CD4-positive, alpha-beta T cell (primary cell): ENCODE measurements around the gene CAMSAP2. TPM values are rescaled to one million over a fixed set of nuclear protein-coding genes. Genes with fewer than 3 reads are reported as not detected.

ENCODE experiments used
- ATAC-seq: fragments of 200-7000 bp; cut with Tn5 transposase; one replicate; pipeline ENCODE4 v1.10.0; 2022; ENCODE audit warnings: mild to moderate bottlenecking; ENCODE audit not compliant: poor library complexity
- CTCF ChIA-PET: fragments of 350-600 bp; sonication (Branson Sonifier 250); formaldehyde crosslinking; loops from one replicate; lab custom pipeline; 2021; ENCODE audit warnings: antibody characterized with exemption, inconsistent platforms; lab: Charles Lee
- POLR2A ChIA-PET: fragments of 350-600 bp; sonication (Branson Sonifier 250); formaldehyde crosslinking; loops from one replicate; lab custom pipeline; 2021; ENCODE audit warnings: antibody characterized with exemption, inconsistent platforms; lab: Charles Lee
- DNase-seq, 14 experiments: peaks; one replicate each; pipeline ENCODE4 v3.0.0-alpha.2; 2013 to 2020; ENCODE audit warnings: mixed read lengths in 2 of 14
- H3K27ac ChIP-seq, 2 donors: one replicate each; pipeline versions ENCODE4 v1.5.1 to v1.7.0; 2013; ENCODE audit warnings: low read length in 2 of 2, low read depth in 1 of 2, mild to moderate bottlenecking in 1 of 2
- H3K27me3 ChIP-seq, 2 experiments: 1 replicate in 1 of 2; 2 replicates in 1 of 2; pipeline versions ENCODE4 v1.6.1 to v1.7.0; 2013; ENCODE audit warnings: low read length in 2 of 2, control low read depth in 1 of 2, mild to moderate bottlenecking in 1 of 2, moderate library complexity in 1 of 2; ENCODE audit not compliant: insufficient read depth in 2 of 2, control insufficient read depth in 1 of 2
- H3K36me3 ChIP-seq: one replicate; pipeline ENCODE4 v1.6.1; 2013; ENCODE audit warnings: low read length, control low read depth; ENCODE audit not compliant: insufficient read depth
- H3K4me1 ChIP-seq: one replicate; pipeline ENCODE4 v1.6.1; 2013; ENCODE audit warnings: low read length, control low read depth; ENCODE audit not compliant: insufficient read depth
- H3K4me3 ChIP-seq: one replicate; pipeline ENCODE4 v1.5.1; 2013; ENCODE audit warnings: mild to moderate bottlenecking, low read length, moderate library complexity
- H3K9me3 ChIP-seq, 2 experiments: 1 replicate in 1 of 2; 2 replicates in 1 of 2; pipeline versions ENCODE4 v1.6.1 to v1.7.0; 2013; ENCODE audit warnings: low read length in 2 of 2, mild to moderate bottlenecking in 2 of 2, control low read depth in 1 of 2, moderate library complexity in 1 of 2; ENCODE audit not compliant: control insufficient read depth in 1 of 2, insufficient read depth in 1 of 2
- H3K27ac Mint-ChIP-seq: one replicate; pipeline ENCODE4 v1.8.0; 2020; ENCODE audit warnings: mixed read lengths
- H3K27me3 Mint-ChIP-seq: one replicate; pipeline ENCODE4 v1.8.0; 2021; ENCODE audit warnings: mixed read lengths
- H3K36me3 Mint-ChIP-seq: one replicate; pipeline ENCODE4 v1.8.0; 2021; ENCODE audit warnings: low read depth, mixed read lengths
- H3K4me1 Mint-ChIP-seq: one replicate; pipeline ENCODE4 v1.8.0; 2021; ENCODE audit warnings: low read depth, mixed read lengths
- H3K4me3 Mint-ChIP-seq: one replicate; pipeline ENCODE4 v1.8.0; 2020; ENCODE audit warnings: mild to moderate bottlenecking, mixed read lengths
- H3K9me3 Mint-ChIP-seq: one replicate; pipeline ENCODE4 v1.8.0; 2020; ENCODE audit warnings: mixed read lengths
- CTCF ChIP-seq: fragments of 200-600 bp; IDR thresholded peaks from one replicate; pipeline ENCODE4 v1.8.0; 2022; ENCODE audit warnings: antibody characterized with exemption, mild to moderate bottlenecking
- intact Hi-C, 2 experiments: fragments of 100-400 bp; cut with DNase I in 1 of 2; cut with micrococcal nuclease in 1 of 2; formaldehyde crosslinking; loops; one replicate each; pipeline versions ENCODE4 v1.15.1 to v1.9.0; 2023 to 2025; cut with DNase I, micrococcal nuclease
- total RNA-seq, 174 experiments: library from RNA in 2 of 174; stranded (reverse) in 2 of 174; gene quantifications; one replicate each; pipeline ENCODE4 v1.2.3 and lab custom pipeline; 2021 to 2026

Gene CAMSAP2
- total RNA-seq, 2 experiments from 2014 or later: 4.4 to 5.7 TPM

- H3K4me3 ChIP-seq: no peak overlapping the region
- no peak for ATAC-seq
- H3K27me3 Mint-ChIP-seq: no peaks in the 10 kb centered on the region
- H3K4me3 Mint-ChIP-seq: no peak overlapping the region
- TF ChIP-seq CTCF: no peak
- no peaks in the 10 kb centered on the region for H3K9me3 ChIP-seq
- no peak for DNase-seq
- ChIA-PET POLR2A (no interaction called here), CTCF (interaction anchor here (0.7 kb wide), 1 partner anchor 13 kb away, joined by 3 read pairs; no protein-coding TSS in a partner anchor)
- no peaks in the 10 kb centered on the region for H3K9me3 Mint-ChIP-seq
- intact Hi-C loops: no loop called here
- peaks cover 30% of the 10 kb centered on the region for H3K36me3 Mint-ChIP-seq
- H3K27ac Mint-ChIP-seq: no peak overlapping the region
- no peaks in the 10 kb centered on the region for H3K27me3 ChIP-seq
- no peak overlapping the region for H3K27ac ChIP-seq
- peaks cover 7% of the 10 kb centered on the region for H3K4me1 Mint-ChIP-seq
- no peaks in the 10 kb centered on the region for H3K4me1 ChIP-seq
- H3K36me3 ChIP-seq: no peaks in the 10 kb centered on the region
These were observed 23.4 kb downstream of the CAMSAP2 start for GRCh38 chr1:200762089-200762488.

- ATAC-seq: no peak
- Mint-ChIP-seq H3K9me3 (no peaks in the 10 kb centered on the region), H3K4me1 (no peaks in the 10 kb centered on the region), H3K27me3 (no peaks in the 10 kb centered on the region), H3K4me3 (no peak overlapping the region), H3K36me3 (peaks cover 41% of the 10 kb centered on the region), H3K27ac (no peak overlapping the region)
- intact Hi-C loops: no loop called here
- Histone ChIP-seq H3K4me3 (no peak overlapping the region), H3K27me3 (no peaks in the 10 kb centered on the region), H3K36me3 (no peaks in the 10 kb centered on the region), H3K27ac (no peak overlapping the region), H3K4me1 (no peaks in the 10 kb centered on the region), H3K9me3 (no peaks in the 10 kb centered on the region)
- POLR2A ChIA-PET: no interaction called here
- TF ChIP-seq CTCF: no peak
- no peak for DNase-seq
- CTCF ChIA-PET: interaction anchor here (0.6 to 0.7 kb wide), 2 partner anchors 92 to 95 kb away, joined by 3 read pairs; no protein-coding TSS in a partner anchor
These were observed 28.6 kb downstream of the CAMSAP2 start for GRCh38 chr1:200767321-200767720.

GRCh38 chr1:200771625-200772555 is 33.2 kb downstream of the CAMSAP2 start:
- Mint-ChIP-seq H3K4me3 (no peak overlapping the region), H3K4me1 (peaks cover 3% of the 10 kb centered on the region), H3K36me3 (peaks cover 23% of the 10 kb centered on the region), H3K27me3 (no peaks in the 10 kb centered on the region), H3K9me3 (no peaks in the 10 kb centered on the region), H3K27ac (no peak overlapping the region)
- DNase-seq: no peak
- H3K9me3 ChIP-seq: no peaks in the 10 kb centered on the region
- no peaks in the 10 kb centered on the region for H3K36me3 ChIP-seq
- no peak for ATAC-seq
- no peak overlapping the region for H3K27ac ChIP-seq
- CTCF ChIA-PET: interaction anchor here (1.3 kb wide), 1 partner anchor 34 kb away, joined by 3 read pairs; no protein-coding TSS in a partner anchor
- POLR2A ChIA-PET: no interaction called here
- intact Hi-C loops: no loop called here
- no peak overlapping the region for H3K4me3 ChIP-seq
- no peaks in the 10 kb centered on the region for H3K27me3 ChIP-seq
- no peak for TF ChIP-seq CTCF
- H3K4me1 ChIP-seq: no peaks in the 10 kb centered on the region
